ENCODE results near the gene ACKR2.

DNA sequence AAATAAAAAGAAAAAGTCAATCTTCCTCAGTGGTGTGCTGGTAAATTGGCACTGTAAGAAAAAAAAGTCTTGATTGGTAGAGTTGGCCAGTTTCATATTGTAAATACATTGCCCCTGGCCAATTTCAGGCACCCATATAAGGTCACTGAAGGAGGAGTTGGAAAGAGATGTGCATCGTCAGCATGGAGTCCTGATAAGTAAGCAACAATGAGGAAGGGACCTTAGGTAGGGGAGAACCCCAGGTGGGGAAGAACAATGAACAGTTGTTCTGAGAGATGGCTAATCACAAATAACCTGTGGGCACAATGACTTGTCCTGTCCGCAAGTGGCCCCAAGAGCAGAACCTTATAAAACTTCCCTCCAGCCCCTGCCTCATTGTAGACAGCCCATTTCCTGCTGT lies 75.1 kb downstream of the ACKR2 start:
- TF ChIP-seq, protein P1, sequence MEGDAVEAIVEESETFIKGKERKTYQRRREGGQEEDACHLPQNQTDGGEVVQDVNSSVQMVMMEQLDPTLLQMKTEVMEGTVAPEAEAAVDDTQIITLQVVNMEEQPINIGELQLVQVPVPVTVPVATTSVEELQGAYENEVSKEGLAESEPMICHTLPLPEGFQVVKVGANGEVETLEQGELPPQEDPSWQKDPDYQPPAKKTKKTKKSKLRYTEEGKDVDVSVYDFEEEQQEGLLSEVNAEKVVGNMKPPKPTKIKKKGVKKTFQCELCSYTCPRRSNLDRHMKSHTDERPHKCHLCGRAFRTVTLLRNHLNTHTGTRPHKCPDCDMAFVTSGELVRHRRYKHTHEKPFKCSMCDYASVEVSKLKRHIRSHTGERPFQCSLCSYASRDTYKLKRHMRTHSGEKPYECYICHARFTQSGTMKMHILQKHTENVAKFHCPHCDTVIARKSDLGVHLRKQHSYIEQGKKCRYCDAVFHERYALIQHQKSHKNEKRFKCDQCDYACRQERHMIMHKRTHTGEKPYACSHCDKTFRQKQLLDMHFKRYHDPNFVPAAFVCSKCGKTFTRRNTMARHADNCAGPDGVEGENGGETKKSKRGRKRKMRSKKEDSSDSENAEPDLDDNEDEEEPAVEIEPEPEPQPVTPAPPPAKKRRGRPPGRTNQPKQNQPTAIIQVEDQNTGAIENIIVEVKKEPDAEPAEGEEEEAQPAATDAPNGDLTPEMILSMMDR (IDR thresholded peaks at IDR 0.05; ENCODE audit: borderline replicate concordance, extremely low read depth, low read length, poor library complexity, severe bottlenecking), result no peak
- TF ChIP-seq EZH2 (IDR thresholded peaks at IDR 0.05; ENCODE audit: borderline replicate concordance, low read depth, low read length, severe bottlenecking), result no peak

Measured in DND-41 (cell line).